Measurements from ENCODE around the gene SYNRG.

Gene SYNRG

GRCh38 chr17:37605081-37605480 lies 4.1 kb downstream of the SYNRG start:
- DNase-seq = no peak

- no peak for DNase-seq
Measured at GRCh38 chr17:37604556-37604955, 4.7 kb downstream of the SYNRG start.

GRCh38 chr17:37598145-37598544 lies 11.1 kb downstream of the SYNRG start:
- DNase-seq = no peak

- DNase-seq = no peak
Measured at GRCh38 chr17:37592291-37592690, 16.9 kb downstream of the SYNRG start.

GRCh38 chr17:37585066-37585465 lies 24.2 kb downstream of the SYNRG start:
- no peak for DNase-seq

GRCh38 chr17:37576281-37576680 lies 32.9 kb downstream of the SYNRG start:
- no peak for DNase-seq

DNA sequence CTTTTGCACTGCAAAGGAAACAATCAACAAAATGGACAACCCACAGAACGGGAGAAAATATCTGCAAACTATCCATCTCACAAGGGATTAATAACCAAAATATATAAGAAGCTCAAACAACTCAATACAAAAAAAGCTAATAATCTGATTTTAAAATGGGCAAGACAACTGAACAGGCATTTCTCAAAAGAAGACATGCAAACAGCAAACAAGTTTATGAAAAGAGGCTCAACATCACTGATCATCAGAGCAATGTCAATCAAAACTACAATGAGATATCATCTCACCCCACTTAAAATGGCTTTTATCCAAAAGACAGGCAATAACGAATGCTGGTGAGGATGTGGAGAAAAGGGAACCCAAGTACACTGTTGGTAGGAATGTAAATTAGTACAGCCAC lies 34.8 kb downstream of the SYNRG start:
- no peak for DNase-seq

GRCh38 chr17:37571674-37572073 lies 37.5 kb downstream of the SYNRG start:
- no peak for DNase-seq

DNA sequence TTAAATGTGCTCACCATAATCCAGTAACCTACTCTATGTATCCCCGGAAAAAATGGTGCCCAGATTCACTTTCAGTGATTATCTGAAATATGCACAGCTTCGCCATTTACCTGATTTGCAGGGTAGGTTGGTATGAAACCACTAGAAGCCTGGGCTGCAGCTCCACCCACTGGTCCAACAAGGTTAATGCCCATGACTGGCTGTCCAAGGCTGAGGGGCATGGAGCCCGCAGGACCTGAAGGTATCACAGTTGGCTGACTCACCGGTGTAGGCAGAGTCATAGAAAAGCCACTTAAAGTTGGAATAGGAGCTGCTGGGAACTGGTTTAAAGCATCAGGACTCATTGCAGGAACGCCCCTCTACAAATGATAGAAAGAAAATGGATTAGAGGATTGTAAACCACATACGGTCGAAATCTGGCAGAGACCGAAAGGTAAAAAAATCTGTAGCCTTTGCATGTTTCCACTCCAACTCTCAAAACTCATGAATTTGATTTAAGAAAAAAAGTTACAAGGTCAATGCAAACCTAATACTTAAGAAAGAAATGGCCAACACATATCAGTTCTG lies 38.6 kb downstream of the SYNRG start:
- peak; percentile 54 for DNase-seq

- no peak for DNase-seq
Measured at GRCh38 chr17:37568350-37569053, 40.7 kb downstream of the SYNRG start.

- DNase-seq = no peak
Measured at GRCh38 chr17:37567538-37567937, 41.7 kb downstream of the SYNRG start.

- DNase-seq = no peak
Measured at GRCh38 chr17:37567137-37567536, 42.1 kb downstream of the SYNRG start.

GRCh38 chr17:37564252-37564651 lies 45.0 kb downstream of the SYNRG start:
- DNase-seq = no peak

GRCh38 chr17:37562016-37562745 lies 47.0 kb downstream of the SYNRG start:
- DNase-seq = no peak

GRCh38 chr17:37558299-37558698 lies 50.9 kb downstream of the SYNRG start:
- DNase-seq = no peak

DNA sequence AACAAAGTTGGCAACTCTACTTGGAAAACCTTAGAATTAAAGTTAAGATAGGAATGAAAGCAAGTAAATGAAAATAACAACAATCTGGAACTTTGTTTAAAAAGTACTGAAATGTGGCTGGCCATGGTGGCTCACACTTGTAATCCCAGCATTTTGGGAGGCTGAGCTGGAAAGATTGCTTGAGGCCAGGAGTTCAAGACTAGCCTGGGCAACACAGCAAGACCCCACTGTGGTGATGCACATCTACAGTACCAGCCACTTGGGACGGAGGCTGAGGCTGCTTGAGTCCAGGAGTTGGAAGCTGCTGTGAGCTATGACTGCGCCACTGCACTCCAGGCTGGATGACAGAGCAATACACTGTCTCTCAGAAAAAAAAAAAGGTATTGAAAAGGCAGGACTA lies 51.7 kb downstream of the SYNRG start:
- DNase-seq = no peak

- DNase-seq = no peak
Measured at GRCh38 chr17:37555386-37555785, 53.8 kb downstream of the SYNRG start.

- no peak for DNase-seq
Measured at GRCh38 chr17:37553401-37553966, 55.7 kb downstream of the SYNRG start.

- no peak for DNase-seq
Measured at GRCh38 chr17:37551788-37552187, 57.4 kb downstream of the SYNRG start.

DNA sequence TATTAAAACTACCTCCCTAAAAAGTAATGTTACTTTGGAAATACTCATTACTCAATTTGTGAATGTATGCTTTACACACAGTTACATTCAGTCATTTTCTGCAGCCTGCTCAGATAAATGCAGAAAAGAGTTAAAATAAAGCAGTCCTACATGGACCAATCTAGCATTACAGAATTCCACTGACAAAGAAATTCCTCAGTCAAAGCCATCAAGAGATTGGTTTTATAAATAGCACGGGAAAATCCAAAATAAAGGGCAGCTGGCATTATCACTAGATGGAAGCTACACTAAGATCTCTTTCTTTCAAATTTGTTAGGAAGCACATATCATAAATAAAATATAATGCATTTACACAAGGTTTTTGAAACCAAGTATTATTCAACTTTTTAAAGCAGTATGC lies 61.2 kb downstream of the SYNRG start:
- DNase-seq = no peak

DNA sequence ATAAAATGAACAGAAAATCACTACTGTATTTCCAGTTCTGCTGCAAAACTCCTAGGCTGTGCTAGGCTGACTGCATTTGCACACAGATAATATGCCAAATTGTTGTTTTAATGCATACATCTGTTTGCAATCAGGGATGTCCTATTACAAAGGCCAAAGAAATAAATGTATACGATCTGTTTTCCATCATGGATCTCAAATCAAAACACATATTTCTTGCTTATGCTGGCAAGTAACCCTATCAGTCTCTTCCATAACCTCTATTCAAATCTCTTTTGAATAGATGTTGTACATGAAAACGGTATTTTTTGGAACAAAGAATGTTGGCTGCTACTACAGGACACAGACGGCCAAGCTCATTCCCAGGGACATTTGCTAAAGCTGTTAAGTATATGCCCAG lies 62.9 kb downstream of the SYNRG start:
- DNase-seq = no peak

- no peak for DNase-seq
Measured at GRCh38 chr17:37545486-37545885, 63.7 kb downstream of the SYNRG start.

- no peak for DNase-seq
Measured at GRCh38 chr17:37543637-37544052, 65.6 kb downstream of the SYNRG start.
